HEK293 (cell line): ENCODE results near the gene SPIB.

ENCODE experiments used
- CTCF ChIA-PET: fragments of 350-600 bp; formaldehyde crosslinking; extraction: SDS; loops from one replicate; lab custom pipeline; 2021; ENCODE audit warnings: antibody characterized with exemption; lab: Yijun Ruan, JAX
- POLR2A ChIA-PET: fragments of 300-600 bp; formaldehyde crosslinking; extraction: SDS; loops from one replicate; lab custom pipeline; 2020; ENCODE audit warnings: antibody characterized with exemption, inconsistent platforms; lab: Yijun Ruan, JAX
- H3K27ac ChIP-seq: fragments of 200-500 bp; sonication (Bioruptor generic); 2 replicates; pipeline ENCODE4 v1.5.1; 2014; ENCODE audit warnings: low read depth, low read length, control low read depth, inconsistent platforms; ENCODE audit errors: extremely low read depth
- H3K36me3 ChIP-seq, 2 experiments: fragments of 200-500 bp in 1 of 2; sonication (Bioruptor generic) in 1 of 2; 1 replicate in 1 of 2; 2 replicates in 1 of 2; pipeline ENCODE4 v1.5.1; 2014 to 2017; ENCODE audit warnings: inconsistent platforms in 2 of 2, low read length in 2 of 2; ENCODE audit not compliant: control insufficient read depth in 2 of 2, insufficient read depth in 1 of 2
- H3K4me1 ChIP-seq: fragments of 200-500 bp; sonication (Bioruptor generic); 2 replicates; pipeline ENCODE4 v1.5.1; 2014; ENCODE audit warnings: mild to moderate bottlenecking, low read length, inconsistent platforms; ENCODE audit not compliant: control insufficient read depth, insufficient read depth
- H3K4me3 ChIP-seq: 2 replicates; pipeline ENCODE4 v1.5.1; 2011; ENCODE audit warnings: low read depth, mild to moderate bottlenecking, control low read depth, low read length, moderate library complexity
- H3K9me3 ChIP-seq: fragments of 200-500 bp; sonication (Bioruptor generic); 2 replicates; pipeline ENCODE4 v1.5.1; 2014; ENCODE audit warnings: low read depth, low read length, inconsistent platforms; ENCODE audit not compliant: control insufficient read depth, insufficient read depth
- CTCF ChIP-seq: fragments of 450-650 bp; formaldehyde crosslinking; IDR thresholded peaks from 2 replicates; pipeline ENCODE4 v1.5.1; 2016; ENCODE audit warnings: missing biosample characterization, missing genetic modification characterization
- GLI2 ChIP-seq: fragments of 450-650 bp; formaldehyde crosslinking; IDR thresholded peaks from 2 replicates; pipeline ENCODE4; 2017; ENCODE audit warnings: missing biosample characterization, missing genetic modification characterization, low read depth, borderline replicate concordance
- HOXC10 ChIP-seq: sonication (generic); formaldehyde crosslinking; IDR thresholded peaks from 2 replicates; pipeline ENCODE4 v1.8.1; 2023; ENCODE audit warnings: mild to moderate bottlenecking, missing genetic modification reagents
- PRDM4 ChIP-seq: fragments of 450-650 bp; formaldehyde crosslinking; IDR thresholded peaks from 2 replicates; pipeline ENCODE4 v1.5.1; 2017; ENCODE audit warnings: missing biosample characterization, missing genetic modification characterization
- SCRT2 ChIP-seq: fragments of 450-650 bp; formaldehyde crosslinking; IDR thresholded peaks from 2 replicates; pipeline ENCODE4 v1.5.1; 2016; ENCODE audit warnings: missing biosample characterization, missing genetic modification characterization
- ZBTB20 ChIP-seq: fragments of 450-650 bp; formaldehyde crosslinking; IDR thresholded peaks from 2 replicates; pipeline ENCODE4 v1.5.1; 2016; ENCODE audit warnings: missing biosample characterization, missing genetic modification characterization
- ZFP37 ChIP-seq: fragments of 450-650 bp; formaldehyde crosslinking; IDR thresholded peaks from 2 replicates; pipeline ENCODE4 v1.5.1; 2016; ENCODE audit warnings: missing biosample characterization, missing genetic modification characterization
- ZFP41 ChIP-seq: fragments of 450-650 bp; formaldehyde crosslinking; IDR thresholded peaks from 2 replicates; pipeline ENCODE4 v1.5.1; 2016; ENCODE audit warnings: missing biosample characterization, missing genetic modification characterization, borderline replicate concordance
- ZNF132 ChIP-seq: fragments of 450-650 bp; formaldehyde crosslinking; IDR thresholded peaks from 2 replicates; pipeline ENCODE4 v1.5.1; 2017; ENCODE audit warnings: missing biosample characterization, missing genetic modification characterization, borderline replicate concordance
- ZNF548 ChIP-seq: fragments of 450-650 bp; formaldehyde crosslinking; IDR thresholded peaks from 2 replicates; pipeline ENCODE4 v1.5.1; 2016; ENCODE audit warnings: missing biosample characterization, missing genetic modification characterization
- ZNF623 ChIP-seq: fragments of 450-650 bp; formaldehyde crosslinking; IDR thresholded peaks from 2 replicates; pipeline ENCODE4 v1.5.1; 2016; ENCODE audit warnings: missing biosample characterization, missing genetic modification characterization
- ZNF664 ChIP-seq: fragments of 450-650 bp; formaldehyde crosslinking; IDR thresholded peaks from 2 replicates; pipeline ENCODE4 v1.5.1; 2016; ENCODE audit warnings: missing biosample characterization, missing genetic modification characterization
- TF ChIP-seq, protein P1 (sequence below): fragments of 450-650 bp; formaldehyde crosslinking; conservative IDR thresholded peaks from 2 replicates; pipeline ENCODE4 v1.5.1; 2016; ENCODE audit warnings: low read depth, missing biosample characterization, missing genetic modification characterization

The SPIB gene

DNA sequence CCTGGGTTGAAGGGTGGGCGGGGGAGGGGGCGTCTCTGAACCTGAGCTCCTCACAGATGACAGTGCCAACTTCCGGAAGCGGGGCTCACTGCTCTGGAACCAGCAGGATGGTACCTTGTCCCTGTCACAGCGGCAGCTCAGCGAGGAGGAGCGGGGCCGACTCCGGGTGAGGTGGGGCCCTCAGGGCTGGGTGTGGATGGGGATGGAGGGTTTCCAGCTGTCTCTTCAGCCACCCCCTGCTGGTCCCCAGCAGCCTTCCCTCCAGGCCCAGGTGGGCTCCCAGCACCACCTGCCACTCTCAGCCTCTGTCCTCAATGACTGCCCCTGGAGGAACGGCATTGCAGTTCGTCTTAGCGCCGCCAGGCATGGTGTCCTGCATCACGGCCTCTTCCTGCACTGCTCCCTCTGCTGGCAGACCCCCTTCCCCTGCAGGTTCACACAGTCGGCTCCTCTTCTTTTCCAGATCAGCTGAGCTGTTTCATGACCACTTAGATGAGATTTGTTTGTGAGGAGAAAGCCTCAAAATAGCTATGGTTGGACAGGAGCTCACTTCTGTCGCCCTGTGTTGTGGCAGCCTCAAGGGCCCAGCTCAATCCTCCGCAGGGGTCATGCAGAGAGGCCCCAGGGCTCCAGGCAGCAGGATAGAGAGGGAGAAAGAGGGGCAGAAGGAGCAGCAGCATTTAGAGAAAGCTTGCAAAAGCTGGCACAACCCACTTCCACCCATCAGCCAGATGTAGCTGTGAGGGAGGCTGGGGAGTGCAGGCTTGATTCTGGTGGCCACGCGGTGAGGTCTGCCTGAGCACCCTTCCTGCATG is 60.4 kb downstream of the SPIB start (continued):
- TF ChIP-seq CTCF (tag by site-specific recombination) (peak; percentile 96), ZNF664 (0 out of 2 replicates have a peak, but pooled peaks have one; percentile 35), PRDM4 (no peak), ZNF623 (tag by site-specific recombination) (no peak), GLI2 (tag by site-specific recombination) (no peak), ZNF132 (tag by site-specific recombination) (no peak)
- TF ChIP-seq, protein P1, sequence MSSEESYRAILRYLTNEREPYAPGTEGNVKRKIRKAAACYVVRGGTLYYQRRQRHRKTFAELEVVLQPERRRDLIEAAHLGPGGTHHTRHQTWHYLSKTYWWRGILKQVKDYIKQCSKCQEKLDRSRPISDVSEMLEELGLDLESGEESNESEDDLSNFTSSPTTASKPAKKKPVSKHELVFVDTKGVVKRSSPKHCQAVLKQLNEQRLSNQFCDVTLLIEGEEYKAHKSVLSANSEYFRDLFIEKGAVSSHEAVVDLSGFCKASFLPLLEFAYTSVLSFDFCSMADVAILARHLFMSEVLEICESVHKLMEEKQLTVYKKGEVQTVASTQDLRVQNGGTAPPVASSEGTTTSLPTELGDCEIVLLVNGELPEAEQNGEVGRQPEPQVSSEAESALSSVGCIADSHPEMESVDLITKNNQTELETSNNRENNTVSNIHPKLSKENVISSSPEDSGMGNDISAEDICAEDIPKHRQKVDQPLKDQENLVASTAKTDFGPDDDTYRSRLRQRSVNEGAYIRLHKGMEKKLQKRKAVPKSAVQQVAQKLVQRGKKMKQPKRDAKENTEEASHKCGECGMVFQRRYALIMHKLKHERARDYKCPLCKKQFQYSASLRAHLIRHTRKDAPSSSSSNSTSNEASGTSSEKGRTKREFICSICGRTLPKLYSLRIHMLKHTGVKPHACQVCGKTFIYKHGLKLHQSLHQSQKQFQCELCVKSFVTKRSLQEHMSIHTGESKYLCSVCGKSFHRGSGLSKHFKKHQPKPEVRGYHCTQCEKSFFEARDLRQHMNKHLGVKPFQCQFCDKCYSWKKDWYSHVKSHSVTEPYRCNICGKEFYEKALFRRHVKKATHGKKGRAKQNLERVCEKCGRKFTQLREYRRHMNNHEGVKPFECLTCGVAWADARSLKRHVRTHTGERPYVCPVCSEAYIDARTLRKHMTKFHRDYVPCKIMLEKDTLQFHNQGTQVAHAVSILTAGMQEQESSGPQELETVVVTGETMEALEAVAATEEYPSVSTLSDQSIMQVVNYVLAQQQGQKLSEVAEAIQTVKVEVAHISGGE: 0 out of 2 replicates have a peak, but pooled peaks have one; percentile 11

GRCh38 chr19:50479761-50480251 is 61.1 kb downstream of the SPIB start:
- Histone ChIP-seq H3K4me1 (peaks cover 7% of the 10 kb centered on the region; the same call in 1 of the 2 replicates), H3K27ac (no peak overlapping the region)
- 0 out of 2 replicates have a peak, but pooled peaks have one; percentile 16 for TF ChIP-seq HOXC10 (CRISPR knock-in tag)
- TF ChIP-seq ZBTB20 (tag by site-specific recombination): no peak
- TF ChIP-seq, all 188 proteins: peak for 1
- POLR2A ChIA-PET: interaction anchor here (1.6 kb wide), 1 partner anchor 31 kb away, joined by 7 read pairs; the partner anchor contains the start of gene JOSD2
- CTCF ChIA-PET: interaction anchor here (0.6 to 2.2 kb wide), 8 partner anchors 21 to 952 kb away, joined by 3 to 14 read pairs (median 3); no protein-coding TSS in a partner anchor
- peaks cover 15 to 62% of the 10 kb centered on the region in 2 experiments; a peak in 2 of 3 replicates for H3K36me3 ChIP-seq
- no peak overlapping the region for H3K4me3 ChIP-seq
- H3K9me3 ChIP-seq: no peaks in the 10 kb centered on the region

- POLR2A ChIA-PET: interaction anchor here (0.6 kb wide), 1 partner anchor 58 kb away, joined by 3 read pairs; no protein-coding TSS in a partner anchor
- no peak overlapping the region for H3K4me3 ChIP-seq
These were observed 61.8 kb downstream of the SPIB start for GRCh38 chr19:50480281-50481111.

More at GRCh38 chr19:50480281-50481111, 61.8 kb downstream of the SPIB start:
- peaks cover 15 to 69% of the 10 kb centered on the region in 2 experiments; a peak in 2 of 3 replicates for H3K36me3 ChIP-seq
- H3K4me1 ChIP-seq: peaks cover 7% of the 10 kb centered on the region; the same call in 1 of the 2 replicates
- H3K9me3 ChIP-seq: no peaks in the 10 kb centered on the region
- TF ChIP-seq HOXC10 (CRISPR knock-in tag) (0 out of 2 replicates have a peak, but pooled peaks have one; percentile 33), SCRT2 (tag by site-specific recombination) (no peak), ZNF548 (tag by site-specific recombination) (no peak), ZFP37 (no peak), CTCF (tag by site-specific recombination) (no peak), ZFP41 (no peak)
- H3K27ac ChIP-seq: no peak overlapping the region
- CTCF ChIA-PET: interaction anchor here (1.0 kb wide), 1 partner anchor 29 kb away, joined by 3 read pairs; no protein-coding TSS in a partner anchor
